Sigmoid colon (tissue), 4 donors: ENCODE measurements around the gene C12orf60.

Experiments used
- CTCF ChIP-seq, 4 experiments: fragments of 450-650 bp in 3 of 4; fragments of 200-600 bp in 1 of 4; IDR thresholded peaks; one replicate each; pipeline ENCODE4 v1.5.1; 2016 to 2019; ENCODE audit warnings: antibody characterized with exemption in 4 of 4, mild to moderate bottlenecking in 3 of 4, moderate library complexity in 2 of 4
- POLR2AphosphoS5 ChIP-seq, 4 donors: sonication (generic); formaldehyde crosslinking; IDR thresholded peaks; one replicate each; pipeline ENCODE4 v1.6.1; 2017; ENCODE audit warnings: antibody characterized with exemption in 4 of 4

GRCh38 chr12:14767617-14768016 is 35.9 kb upstream of the C12orf60 start:
- TF ChIP-seq POLR2AphosphoS5 (IDR thresholded peaks at IDR 0.05) (no peak), CTCF (IDR thresholded peaks at IDR 0.05) (no peak)
